ENCODE measurements around the gene FLT3.
"Not testable (repeated sequence)": the region's sequence is repeated elsewhere in the genome, so short reads cannot be mapped to it uniquely, and the experiment has no call there.

The FLT3 gene

GRCh38 chr13:28100150-28101121, at the start of gene FLT3:
Gene FLT3, minus strand, starts transcription at chr13:28100576. Its CDS starts 66 bp downstream, at chr13:28100510.
- no peak for DNase-seq

GRCh38 chr13:28147495-28147894, 47.1 kb upstream of the FLT3 start:
- no peak for DNase-seq

GRCh38 chr13:28145049-28145448, 44.7 kb upstream of the FLT3 start:
- no peak for DNase-seq

- DNase-seq: not testable (repeated sequence)
Measured at GRCh38 chr13:28141542-28141941, 41.2 kb upstream of the FLT3 start.

GRCh38 chr13:28140433-28141125, 40.2 kb upstream of the FLT3 start:
- no peak for DNase-seq

GRCh38 chr13:28138756-28139470, 38.5 kb upstream of the FLT3 start:
- DNase-seq: no peak

GRCh38 chr13:28138012-28138755, 37.8 kb upstream of the FLT3 start, which contains the start of gene PAN3:
Gene PAN3, plus strand, starts transcription at chr13:28138545. Its CDS starts 113 bp downstream, at chr13:28138658.
- peak; percentile 47 for DNase-seq

- DNase-seq: no peak
Measured at GRCh38 chr13:28137596-28137995, 37.2 kb upstream of the FLT3 start.

- no peak for DNase-seq
Measured at GRCh38 chr13:28136916-28137315, 36.5 kb upstream of the FLT3 start.

GRCh38 chr13:28131646-28132045, 31.3 kb upstream of the FLT3 start:
- DNase-seq: no peak

- no peak for DNase-seq
Measured at GRCh38 chr13:28129911-28130693, 29.7 kb upstream of the FLT3 start.

GRCh38 chr13:28128926-28129325, 28.6 kb upstream of the FLT3 start:
- DNase-seq: no peak

- no peak for DNase-seq
Measured at GRCh38 chr13:28128030-28128429, 27.7 kb upstream of the FLT3 start.

- no peak for DNase-seq
Measured at GRCh38 chr13:28121224-28121623, 20.8 kb upstream of the FLT3 start.

- no peak for DNase-seq
Measured at GRCh38 chr13:28120317-28120716, 19.9 kb upstream of the FLT3 start.

GRCh38 chr13:28117689-28118377, 17.5 kb upstream of the FLT3 start:
- DNase-seq: no peak

- no peak for DNase-seq
Measured at GRCh38 chr13:28116736-28117135, 16.4 kb upstream of the FLT3 start.

- no peak for DNase-seq
Measured at GRCh38 chr13:28110414-28110813, 10.0 kb upstream of the FLT3 start.

- DNase-seq: no peak
Measured at GRCh38 chr13:28106976-28107375, 6.6 kb upstream of the FLT3 start.

- DNase-seq: not testable (repeated sequence)
Measured at GRCh38 chr13:28101886-28102285, 1.5 kb upstream of the FLT3 start.
